Panc1 (cell line): Measurements from ENCODE around the gene AIFM3.

ENCODE experiments used
- TF ChIP-seq, protein P1 (sequence below): fragments of 450-650 bp; IDR thresholded peaks from 2 replicates; pipeline ENCODE4 v1.5.1; 2017; ENCODE audit warnings: mild to moderate bottlenecking
- TF ChIP-seq, protein P2 (sequence below), 2 experiments: IDR thresholded peaks; 2 replicates each; pipeline ENCODE4 v1.6.1; 2011 to 2012; ENCODE audit warnings: low read depth in 2 of 2, control low read depth in 1 of 2, low read length in 1 of 2, mild to moderate bottlenecking in 1 of 2, moderate library complexity in 1 of 2; ENCODE audit not compliant: insufficient read depth in 1 of 2

GRCh38 chr22:20993304-20994127, 26.5 kb downstream of the AIFM3 start:
- TF ChIP-seq, protein P1, sequence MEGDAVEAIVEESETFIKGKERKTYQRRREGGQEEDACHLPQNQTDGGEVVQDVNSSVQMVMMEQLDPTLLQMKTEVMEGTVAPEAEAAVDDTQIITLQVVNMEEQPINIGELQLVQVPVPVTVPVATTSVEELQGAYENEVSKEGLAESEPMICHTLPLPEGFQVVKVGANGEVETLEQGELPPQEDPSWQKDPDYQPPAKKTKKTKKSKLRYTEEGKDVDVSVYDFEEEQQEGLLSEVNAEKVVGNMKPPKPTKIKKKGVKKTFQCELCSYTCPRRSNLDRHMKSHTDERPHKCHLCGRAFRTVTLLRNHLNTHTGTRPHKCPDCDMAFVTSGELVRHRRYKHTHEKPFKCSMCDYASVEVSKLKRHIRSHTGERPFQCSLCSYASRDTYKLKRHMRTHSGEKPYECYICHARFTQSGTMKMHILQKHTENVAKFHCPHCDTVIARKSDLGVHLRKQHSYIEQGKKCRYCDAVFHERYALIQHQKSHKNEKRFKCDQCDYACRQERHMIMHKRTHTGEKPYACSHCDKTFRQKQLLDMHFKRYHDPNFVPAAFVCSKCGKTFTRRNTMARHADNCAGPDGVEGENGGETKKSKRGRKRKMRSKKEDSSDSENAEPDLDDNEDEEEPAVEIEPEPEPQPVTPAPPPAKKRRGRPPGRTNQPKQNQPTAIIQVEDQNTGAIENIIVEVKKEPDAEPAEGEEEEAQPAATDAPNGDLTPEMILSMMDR: no peak
- TF ChIP-seq, protein P2, sequence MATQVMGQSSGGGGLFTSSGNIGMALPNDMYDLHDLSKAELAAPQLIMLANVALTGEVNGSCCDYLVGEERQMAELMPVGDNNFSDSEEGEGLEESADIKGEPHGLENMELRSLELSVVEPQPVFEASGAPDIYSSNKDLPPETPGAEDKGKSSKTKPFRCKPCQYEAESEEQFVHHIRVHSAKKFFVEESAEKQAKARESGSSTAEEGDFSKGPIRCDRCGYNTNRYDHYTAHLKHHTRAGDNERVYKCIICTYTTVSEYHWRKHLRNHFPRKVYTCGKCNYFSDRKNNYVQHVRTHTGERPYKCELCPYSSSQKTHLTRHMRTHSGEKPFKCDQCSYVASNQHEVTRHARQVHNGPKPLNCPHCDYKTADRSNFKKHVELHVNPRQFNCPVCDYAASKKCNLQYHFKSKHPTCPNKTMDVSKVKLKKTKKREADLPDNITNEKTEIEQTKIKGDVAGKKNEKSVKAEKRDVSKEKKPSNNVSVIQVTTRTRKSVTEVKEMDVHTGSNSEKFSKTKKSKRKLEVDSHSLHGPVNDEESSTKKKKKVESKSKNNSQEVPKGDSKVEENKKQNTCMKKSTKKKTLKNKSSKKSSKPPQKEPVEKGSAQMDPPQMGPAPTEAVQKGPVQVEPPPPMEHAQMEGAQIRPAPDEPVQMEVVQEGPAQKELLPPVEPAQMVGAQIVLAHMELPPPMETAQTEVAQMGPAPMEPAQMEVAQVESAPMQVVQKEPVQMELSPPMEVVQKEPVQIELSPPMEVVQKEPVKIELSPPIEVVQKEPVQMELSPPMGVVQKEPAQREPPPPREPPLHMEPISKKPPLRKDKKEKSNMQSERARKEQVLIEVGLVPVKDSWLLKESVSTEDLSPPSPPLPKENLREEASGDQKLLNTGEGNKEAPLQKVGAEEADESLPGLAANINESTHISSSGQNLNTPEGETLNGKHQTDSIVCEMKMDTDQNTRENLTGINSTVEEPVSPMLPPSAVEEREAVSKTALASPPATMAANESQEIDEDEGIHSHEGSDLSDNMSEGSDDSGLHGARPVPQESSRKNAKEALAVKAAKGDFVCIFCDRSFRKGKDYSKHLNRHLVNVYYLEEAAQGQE (IDR thresholded peaks at IDR 0.05; ENCODE audit: insufficient read depth in 1 of 2, low read depth in 2 of 2, low read length in 1 of 2): no peak
